Ishikawa (cell line): ENCODE results near the gene ZNF70.
A peak's percentile ranks its signal among the peaks of the same experiment; 100 is the strongest.

Experiments
- CEBPB ChIP-seq: IDR thresholded peaks from 2 replicates; pipeline ENCODE4 v1.6.1; 2012
- CREB1 ChIP-seq: IDR thresholded peaks from 2 replicates; pipeline ENCODE4 v1.6.1; 2012; ENCODE audit warnings: low read depth
- EGR1 ChIP-seq: IDR thresholded peaks from 2 replicates; pipeline ENCODE4 v1.6.1; 2012
- EP300 ChIP-seq: IDR thresholded peaks from 2 replicates; pipeline ENCODE4 v1.6.1; 2012; ENCODE audit warnings: borderline replicate concordance
- FOXM1 ChIP-seq: IDR thresholded peaks from 2 replicates; pipeline ENCODE4 v1.6.1; 2012; ENCODE audit warnings: low read depth, borderline replicate concordance
- NFIC ChIP-seq: IDR thresholded peaks from 2 replicates; pipeline ENCODE4 v1.6.1; 2012
- RAD21 ChIP-seq: IDR thresholded peaks from 2 replicates; pipeline ENCODE4 v1.6.1; 2012; ENCODE audit warnings: low read depth
- TAF1 ChIP-seq: IDR thresholded peaks from 2 replicates; pipeline ENCODE4 v1.6.1; 2012; ENCODE audit warnings: low read depth, mild to moderate bottlenecking
- TCF12 ChIP-seq: IDR thresholded peaks from 2 replicates; pipeline ENCODE4 v1.6.1; 2012; ENCODE audit warnings: low read depth
- TEAD4 ChIP-seq: IDR thresholded peaks from 2 replicates; pipeline ENCODE4 v1.6.1; 2012
- YY1 ChIP-seq: IDR thresholded peaks from 2 replicates; pipeline ENCODE4 v1.6.1; 2012; ENCODE audit warnings: low read depth
- ZBTB7A ChIP-seq: IDR thresholded peaks from 2 replicates; pipeline ENCODE4 v1.6.1; 2012; ENCODE audit warnings: low read depth
- TF ChIP-seq, protein P1 (sequence below): IDR thresholded peaks from 2 replicates; pipeline ENCODE4 v1.6.1; 2012; ENCODE audit warnings: low read depth, mild to moderate bottlenecking
- TF ChIP-seq, protein P2 (sequence below): IDR thresholded peaks from 2 replicates; pipeline ENCODE4 v1.6.1; 2012
- TF ChIP-seq, protein P3 (sequence below): IDR thresholded peaks from 2 replicates; pipeline ENCODE4 v1.6.1; 2012

The ZNF70 gene

DNA sequence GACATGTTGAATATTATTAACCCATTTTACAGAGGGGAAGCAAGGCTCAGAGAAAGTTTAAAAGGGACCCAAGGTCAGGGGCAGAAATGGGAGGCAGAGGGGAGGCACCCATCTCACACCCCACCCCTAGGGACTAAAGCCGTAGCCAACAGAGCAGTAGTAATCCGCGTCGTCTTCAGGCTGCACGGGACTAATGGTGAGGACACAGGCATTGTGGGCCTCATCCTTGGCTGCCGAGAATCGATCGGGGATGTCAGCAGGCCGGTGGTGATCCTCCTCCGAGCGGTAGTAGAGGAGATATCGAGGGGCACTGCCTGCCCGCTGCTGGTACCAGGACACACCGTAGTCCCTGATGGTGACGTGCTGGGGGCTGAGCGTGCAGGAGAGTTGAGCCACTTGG is 1.8 kb upstream of the ZNF70 start:
- TF ChIP-seq EP300 = no peak
- no peak for TF ChIP-seq NFIC
- TF ChIP-seq RAD21 = no peak
- TF ChIP-seq, protein P1, sequence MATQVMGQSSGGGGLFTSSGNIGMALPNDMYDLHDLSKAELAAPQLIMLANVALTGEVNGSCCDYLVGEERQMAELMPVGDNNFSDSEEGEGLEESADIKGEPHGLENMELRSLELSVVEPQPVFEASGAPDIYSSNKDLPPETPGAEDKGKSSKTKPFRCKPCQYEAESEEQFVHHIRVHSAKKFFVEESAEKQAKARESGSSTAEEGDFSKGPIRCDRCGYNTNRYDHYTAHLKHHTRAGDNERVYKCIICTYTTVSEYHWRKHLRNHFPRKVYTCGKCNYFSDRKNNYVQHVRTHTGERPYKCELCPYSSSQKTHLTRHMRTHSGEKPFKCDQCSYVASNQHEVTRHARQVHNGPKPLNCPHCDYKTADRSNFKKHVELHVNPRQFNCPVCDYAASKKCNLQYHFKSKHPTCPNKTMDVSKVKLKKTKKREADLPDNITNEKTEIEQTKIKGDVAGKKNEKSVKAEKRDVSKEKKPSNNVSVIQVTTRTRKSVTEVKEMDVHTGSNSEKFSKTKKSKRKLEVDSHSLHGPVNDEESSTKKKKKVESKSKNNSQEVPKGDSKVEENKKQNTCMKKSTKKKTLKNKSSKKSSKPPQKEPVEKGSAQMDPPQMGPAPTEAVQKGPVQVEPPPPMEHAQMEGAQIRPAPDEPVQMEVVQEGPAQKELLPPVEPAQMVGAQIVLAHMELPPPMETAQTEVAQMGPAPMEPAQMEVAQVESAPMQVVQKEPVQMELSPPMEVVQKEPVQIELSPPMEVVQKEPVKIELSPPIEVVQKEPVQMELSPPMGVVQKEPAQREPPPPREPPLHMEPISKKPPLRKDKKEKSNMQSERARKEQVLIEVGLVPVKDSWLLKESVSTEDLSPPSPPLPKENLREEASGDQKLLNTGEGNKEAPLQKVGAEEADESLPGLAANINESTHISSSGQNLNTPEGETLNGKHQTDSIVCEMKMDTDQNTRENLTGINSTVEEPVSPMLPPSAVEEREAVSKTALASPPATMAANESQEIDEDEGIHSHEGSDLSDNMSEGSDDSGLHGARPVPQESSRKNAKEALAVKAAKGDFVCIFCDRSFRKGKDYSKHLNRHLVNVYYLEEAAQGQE = no peak
- TF ChIP-seq YY1 = no peak
- no peak for TF ChIP-seq TEAD4
- no peak for TF ChIP-seq FOXM1
- no peak for TF ChIP-seq CREB1
- TF ChIP-seq TAF1 = no peak
- TF ChIP-seq, protein P2, sequence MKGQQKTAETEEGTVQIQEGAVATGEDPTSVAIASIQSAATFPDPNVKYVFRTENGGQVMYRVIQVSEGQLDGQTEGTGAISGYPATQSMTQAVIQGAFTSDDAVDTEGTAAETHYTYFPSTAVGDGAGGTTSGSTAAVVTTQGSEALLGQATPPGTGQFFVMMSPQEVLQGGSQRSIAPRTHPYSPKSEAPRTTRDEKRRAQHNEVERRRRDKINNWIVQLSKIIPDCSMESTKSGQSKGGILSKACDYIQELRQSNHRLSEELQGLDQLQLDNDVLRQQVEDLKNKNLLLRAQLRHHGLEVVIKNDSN = no peak
- TF ChIP-seq TCF12 = no peak
- no peak for TF ChIP-seq ZBTB7A
- no peak for TF ChIP-seq CEBPB

DNA sequence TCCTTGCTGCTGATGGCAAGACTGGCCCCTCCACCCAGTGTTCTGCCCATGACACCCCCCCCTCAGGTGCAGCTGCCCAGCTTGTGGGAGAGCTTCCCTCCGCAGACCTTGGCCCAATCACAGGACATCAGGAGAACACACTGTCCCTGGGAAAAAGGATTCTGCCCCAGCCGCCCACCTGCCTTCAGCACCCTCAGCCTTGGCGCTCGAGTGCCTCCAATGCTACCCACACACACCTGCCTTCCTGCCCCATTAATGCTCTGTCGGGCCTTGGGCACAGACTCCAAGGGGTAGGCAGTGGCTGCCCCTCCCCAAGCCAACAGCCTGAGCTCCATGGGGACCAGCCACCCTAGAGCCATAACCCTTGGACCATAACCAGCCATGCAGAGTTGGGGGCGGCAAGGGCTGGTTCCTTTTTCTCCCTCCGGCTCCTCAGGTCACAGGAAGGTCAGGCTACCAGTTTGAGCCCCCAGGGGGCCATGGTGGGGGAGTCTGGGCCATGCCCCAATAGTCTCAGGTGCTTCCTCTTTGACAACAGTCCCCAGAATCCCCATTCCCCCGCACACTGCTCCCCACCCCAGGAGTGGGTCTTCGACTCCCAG is 1.3 kb upstream of the ZNF70 start:
- no peak for TF ChIP-seq RAD21
- no peak for TF ChIP-seq TCF12
- TF ChIP-seq ZBTB7A = no peak
- TF ChIP-seq, protein P2 = no peak
- no peak for TF ChIP-seq EGR1
- no peak for TF ChIP-seq TEAD4
- no peak for TF ChIP-seq FOXM1
- TF ChIP-seq, protein P1 = no peak
- TF ChIP-seq NFIC = no peak
- TF ChIP-seq YY1 = no peak
- TF ChIP-seq CREB1 = no peak
- TF ChIP-seq CEBPB = no peak

DNA sequence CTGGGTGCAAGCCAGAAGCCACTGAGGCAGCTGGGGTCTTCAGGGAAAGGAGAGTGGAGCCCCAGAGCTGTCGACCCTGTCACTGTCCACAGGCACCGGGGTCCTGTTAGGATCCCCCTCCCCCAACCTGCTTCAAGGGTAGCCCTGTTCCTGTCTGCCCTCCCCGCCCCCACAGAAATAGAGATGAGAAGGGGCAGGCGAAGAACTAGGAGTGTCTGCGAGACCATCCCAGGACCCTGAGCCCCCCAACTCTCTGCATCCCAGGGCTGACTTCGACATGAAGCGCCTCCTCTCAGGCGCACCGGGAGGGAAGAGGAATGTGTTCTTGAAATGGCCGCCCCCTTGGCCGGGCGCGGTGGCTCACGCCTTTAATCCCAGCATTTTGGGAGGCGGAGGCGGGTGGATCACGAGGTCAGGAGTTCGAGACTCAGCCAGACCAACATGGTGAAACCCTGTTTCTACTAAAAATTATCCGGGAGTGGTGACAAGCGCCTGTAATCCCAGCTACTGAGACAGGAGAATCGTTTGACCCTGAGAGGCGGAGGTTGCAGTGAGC is 607 bp upstream of the ZNF70 start:
- TF ChIP-seq, protein P2 = no peak
- TF ChIP-seq EP300 (peak; percentile 29; the same call in 1 of the 2 replicates), TAF1 (peak; percentile 19; the same call in 1 of the 2 replicates)

DNA sequence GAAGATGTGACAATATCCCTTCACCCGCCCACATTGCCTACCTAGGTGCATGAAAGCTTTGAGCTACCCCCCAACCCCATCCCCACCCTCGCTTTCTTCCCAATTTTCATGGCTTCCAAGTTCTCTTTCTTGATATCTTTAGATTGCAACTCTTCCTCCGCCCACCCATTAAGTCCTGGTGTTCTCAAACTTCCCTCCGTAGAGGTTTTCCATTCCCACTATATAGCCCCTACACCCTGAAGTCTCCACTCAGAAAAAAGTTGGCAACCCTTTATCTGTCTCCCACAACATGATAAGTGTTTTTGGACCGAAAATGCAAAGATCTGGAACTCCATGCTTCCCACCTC is 572 bp downstream of the ZNF70 start:
- TF ChIP-seq TAF1 (no peak), CEBPB (no peak), TCF12 (no peak), RAD21 (no peak), ZBTB7A (0 out of 2 replicates have a peak, but pooled peaks have one; percentile 1), TEAD4 (no peak)

DNA sequence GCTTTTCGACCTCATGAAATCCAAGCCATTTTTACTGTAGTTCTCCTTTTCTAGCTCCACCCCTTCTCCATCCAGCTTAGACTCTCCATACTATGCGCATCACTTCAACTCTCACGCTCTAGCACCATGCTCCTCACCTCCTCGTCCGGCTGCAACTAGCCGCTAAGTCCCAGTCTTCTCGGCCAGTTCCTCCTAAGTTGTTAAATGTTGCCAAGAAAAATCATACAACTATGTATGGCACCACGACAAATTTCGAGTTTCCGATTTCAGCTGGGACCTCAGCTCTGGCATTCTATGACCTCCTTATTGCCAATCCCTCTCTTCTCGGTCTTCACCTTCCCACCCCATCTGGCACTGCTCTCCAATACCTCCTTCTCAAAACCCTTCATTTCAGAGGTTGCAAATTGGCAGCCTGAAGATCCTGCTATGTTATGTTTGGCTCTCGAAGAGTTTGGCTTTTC is 1.0 kb downstream of the ZNF70 start:
- no peak for TF ChIP-seq TEAD4
- no peak for TF ChIP-seq FOXM1
- no peak for TF ChIP-seq CEBPB
- no peak for TF ChIP-seq EGR1
- no peak for TF ChIP-seq TCF12
- no peak for TF ChIP-seq NFIC
- TF ChIP-seq, protein P3, sequence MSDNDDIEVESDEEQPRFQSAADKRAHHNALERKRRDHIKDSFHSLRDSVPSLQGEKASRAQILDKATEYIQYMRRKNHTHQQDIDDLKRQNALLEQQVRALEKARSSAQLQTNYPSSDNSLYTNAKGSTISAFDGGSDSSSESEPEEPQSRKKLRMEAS = no peak
- TF ChIP-seq YY1 = no peak
- no peak for TF ChIP-seq CREB1
- TF ChIP-seq RAD21 = no peak
- TF ChIP-seq, protein P2 = no peak
- no peak for TF ChIP-seq TAF1
- TF ChIP-seq EP300 = no peak
- TF ChIP-seq, protein P1 = no peak
